ENCODE measurements around the gene PTPRD.

The PTPRD gene

GRCh38 chr9:8329561-8330283 is 2283.1 kb downstream of the PTPRD start:
- DNase-seq (ENCODE audit: low read depth in 2 of 3, low spot score in 1 of 3), result no peak

- no peak for DNase-seq (ENCODE audit: low read depth in 2 of 3, low spot score in 1 of 3)
Observed at GRCh38 chr9:8315211-8315610, 2297.6 kb downstream of the PTPRD start.

GRCh38 chr9:8309258-8309657 is 2303.5 kb downstream of the PTPRD start:
- DNase-seq (ENCODE audit: low read depth in 2 of 3, low spot score in 1 of 3), result no peak

DNA sequence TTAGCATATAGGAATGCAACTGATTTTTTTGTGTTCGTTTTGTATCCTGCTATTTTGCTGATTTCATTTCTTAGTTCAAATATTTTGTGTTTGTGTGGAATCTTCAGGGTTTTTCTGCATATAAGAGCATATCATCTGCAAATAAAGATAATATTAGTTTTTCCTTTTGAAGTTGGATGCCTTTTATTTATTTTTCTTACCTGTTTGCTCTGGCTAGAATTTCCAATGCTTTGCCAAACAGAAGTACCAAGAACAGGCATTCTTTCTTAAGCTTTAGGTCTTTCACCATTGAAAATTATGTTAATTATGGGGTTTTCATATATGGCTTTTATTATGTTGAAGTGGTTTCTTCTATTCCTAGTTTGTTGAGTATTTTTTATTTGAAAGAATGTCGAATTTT is 2308.1 kb downstream of the PTPRD start:
- no peak for DNase-seq (ENCODE audit: low read depth in 2 of 3, low spot score in 1 of 3)

- no peak for DNase-seq (ENCODE audit: low read depth in 2 of 3, low spot score in 1 of 3)
Observed at GRCh38 chr9:8301296-8301695, 2311.5 kb downstream of the PTPRD start.

- DNase-seq (ENCODE audit: low read depth in 2 of 3, low spot score in 1 of 3), result no peak
Observed at GRCh38 chr9:8297047-8297446, 2315.8 kb downstream of the PTPRD start.

GRCh38 chr9:8292657-8293056 is 2320.1 kb downstream of the PTPRD start:
- DNase-seq (ENCODE audit: low read depth in 2 of 3, low spot score in 1 of 3), result no peak

- no peak for DNase-seq (ENCODE audit: low read depth in 2 of 3, low spot score in 1 of 3)
Observed at GRCh38 chr9:8289681-8290080, 2323.1 kb downstream of the PTPRD start.

DNA sequence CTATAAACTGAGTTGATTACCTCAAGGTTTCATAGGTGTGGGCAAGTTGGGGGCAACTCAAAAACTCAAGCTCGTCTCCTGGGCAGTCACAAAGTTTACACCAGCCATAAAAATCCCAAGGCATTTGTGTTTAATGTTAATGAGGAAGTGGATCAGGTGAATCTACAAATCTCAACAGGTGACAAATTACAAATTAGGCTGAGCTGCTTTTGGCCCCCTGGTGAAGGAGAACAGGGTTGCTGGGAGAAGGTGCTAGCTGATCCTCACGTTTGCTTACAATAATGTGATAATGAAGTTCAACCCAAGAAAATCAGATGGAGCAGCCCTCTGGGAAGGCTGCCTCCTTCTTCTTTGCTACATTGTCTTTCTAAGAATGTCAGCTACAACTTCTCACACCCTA is 2324.8 kb downstream of the PTPRD start:
- DNase-seq (ENCODE audit: low read depth in 2 of 3, low spot score in 1 of 3), result no peak

- no peak for DNase-seq (ENCODE audit: low read depth in 2 of 3, low spot score in 1 of 3)
Observed at GRCh38 chr9:8287501-8287900, 2325.3 kb downstream of the PTPRD start.

GRCh38 chr9:8284884-8285283 is 2327.9 kb downstream of the PTPRD start:
- no peak for DNase-seq (ENCODE audit: low read depth in 2 of 3, low spot score in 1 of 3)

- no peak for DNase-seq (ENCODE audit: low read depth in 2 of 3, low spot score in 1 of 3)
Observed at GRCh38 chr9:8282535-8282934, 2330.3 kb downstream of the PTPRD start.

DNA sequence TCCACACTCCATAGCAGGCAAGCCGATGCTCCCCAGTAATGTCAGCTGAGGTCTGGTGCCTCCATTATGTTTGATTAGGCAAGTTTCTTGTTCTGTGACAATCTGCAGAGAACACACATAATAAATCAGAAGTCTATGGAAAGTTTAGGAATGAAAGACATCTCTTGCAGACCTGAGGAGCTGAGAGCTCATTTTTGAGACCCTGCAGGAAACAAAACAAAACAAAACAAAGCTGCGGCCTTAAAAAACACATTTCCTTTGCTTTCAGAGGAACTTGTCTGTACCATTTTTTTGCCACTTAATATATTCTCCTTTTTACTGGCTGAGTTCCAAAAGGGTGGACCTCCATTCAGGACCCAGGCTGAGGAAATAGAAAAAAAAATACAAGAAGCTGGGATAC is 2332.0 kb downstream of the PTPRD start:
- DNase-seq (ENCODE audit: low read depth in 2 of 3, low spot score in 1 of 3), result no peak

DNA sequence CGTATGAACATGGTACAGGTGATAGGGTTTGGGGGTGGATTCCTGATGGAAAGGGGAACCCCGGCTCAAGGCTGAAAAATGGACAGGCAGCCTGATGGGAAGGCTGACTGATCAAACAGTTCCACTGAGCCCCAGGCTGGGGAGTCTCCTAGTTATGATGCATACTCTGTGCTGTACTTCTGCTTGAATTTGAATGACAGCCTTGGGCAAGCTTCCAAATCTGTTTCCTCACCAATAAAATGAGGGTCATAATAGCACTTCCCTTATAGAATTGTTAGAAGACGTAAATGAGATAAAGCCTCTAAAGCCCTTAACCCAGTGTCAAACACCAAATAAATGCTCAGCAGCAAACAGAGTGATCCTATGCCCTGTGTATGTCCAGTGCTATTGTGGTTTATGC is 2334.8 kb downstream of the PTPRD start:
- no peak for DNase-seq (ENCODE audit: low read depth in 2 of 3, low spot score in 1 of 3)

- DNase-seq (ENCODE audit: low read depth in 2 of 3, low spot score in 1 of 3), result no peak
Observed at GRCh38 chr9:8270235-8270634, 2342.6 kb downstream of the PTPRD start.

GRCh38 chr9:8268881-8269280 is 2343.9 kb downstream of the PTPRD start:
- no peak for DNase-seq (ENCODE audit: low read depth in 2 of 3, low spot score in 1 of 3)

DNA sequence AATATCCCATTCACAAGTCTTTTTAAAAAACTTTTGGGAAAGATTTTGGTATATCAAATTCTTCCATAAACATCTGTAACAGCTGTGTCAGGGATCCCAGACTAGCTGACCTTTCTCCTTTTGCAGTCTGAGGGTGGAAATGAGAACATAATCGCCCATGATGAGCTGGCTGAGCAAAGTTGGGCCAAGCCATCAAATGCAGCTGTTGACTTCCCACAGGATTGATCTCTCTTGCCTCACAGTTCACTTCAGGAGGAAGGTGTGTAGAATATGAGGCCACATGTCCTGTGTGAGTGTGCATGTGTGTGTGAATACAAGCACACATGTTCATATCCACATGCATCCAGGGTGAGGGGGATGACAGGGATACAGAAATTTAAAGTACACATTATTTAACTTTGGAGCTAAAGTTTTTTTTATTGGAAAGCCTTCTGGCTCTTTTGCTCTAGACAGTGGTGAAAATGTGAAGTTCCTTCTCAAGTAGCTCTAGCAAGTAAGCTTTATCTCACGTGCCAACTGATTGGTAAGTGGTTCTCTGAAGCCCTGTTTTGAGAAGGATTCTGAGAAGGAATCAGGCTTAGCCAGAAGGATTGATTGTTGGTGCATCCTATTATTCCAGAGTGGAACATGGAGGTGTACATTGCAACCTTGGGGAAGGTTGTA is 2344.5 kb downstream of the PTPRD start:
- DNase-seq (ENCODE audit: low read depth in 2 of 3, low spot score in 1 of 3), result no peak

DNA sequence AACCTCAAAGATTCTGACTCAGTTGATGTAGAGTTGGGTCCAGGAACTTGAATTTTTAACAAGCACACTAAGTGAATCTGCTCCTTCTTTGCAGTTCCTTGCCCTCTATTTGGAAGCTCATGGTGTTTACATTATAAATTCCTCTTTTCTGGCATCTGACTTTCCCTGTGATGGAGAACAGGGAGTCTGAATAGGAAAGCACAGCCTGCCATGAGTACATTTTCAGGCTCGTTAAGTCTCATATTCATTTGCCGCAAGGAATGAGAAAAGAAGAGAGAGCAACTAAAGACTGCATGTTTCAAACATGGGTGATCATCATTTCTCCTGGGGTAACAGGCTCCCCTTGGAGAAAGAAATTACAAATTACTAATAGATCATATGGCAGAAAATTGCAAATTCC is 2345.2 kb downstream of the PTPRD start:
- DNase-seq (ENCODE audit: low read depth in 2 of 3, low spot score in 1 of 3), result no peak

DNA sequence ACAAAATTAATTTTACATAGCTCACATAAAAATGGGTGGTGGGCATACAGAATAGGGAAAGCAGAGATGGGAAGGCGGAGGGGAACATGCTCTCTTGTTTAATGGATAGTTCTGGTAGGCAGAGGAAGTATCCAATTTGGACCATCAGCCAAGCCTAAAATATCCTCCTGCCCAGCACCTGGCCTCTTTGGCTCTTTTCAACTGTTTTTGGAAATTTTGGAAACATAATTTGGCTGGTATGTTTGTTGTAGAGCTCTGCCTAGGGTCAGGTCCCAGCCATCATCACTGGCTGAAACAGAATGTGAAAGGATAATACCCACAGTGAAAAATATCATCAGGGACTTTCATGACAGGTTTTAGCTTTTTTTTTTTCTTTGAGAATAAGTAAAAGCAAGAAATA is 2345.9 kb downstream of the PTPRD start:
- DNase-seq (ENCODE audit: low read depth in 2 of 3, low spot score in 1 of 3), result no peak

DNA sequence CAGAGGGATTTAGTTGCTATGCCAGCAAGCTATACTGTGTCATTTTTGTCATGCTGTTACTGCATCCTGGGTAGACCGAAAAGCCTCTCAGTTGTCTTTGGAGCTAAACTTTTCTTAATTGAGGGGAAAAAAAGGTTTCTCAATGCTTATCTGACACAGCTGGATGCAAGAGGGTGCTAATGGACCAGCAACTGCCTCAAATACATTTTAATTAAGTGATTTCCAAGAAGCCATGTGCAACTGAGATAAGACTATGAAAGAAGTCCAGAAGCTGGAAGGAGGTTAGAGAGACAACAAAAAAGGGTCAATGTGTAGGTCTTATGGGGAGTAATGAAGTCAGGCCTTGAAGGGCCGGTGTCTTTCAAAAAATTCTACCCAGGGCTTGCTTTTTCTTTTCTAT is 2347.5 kb downstream of the PTPRD start:
- no peak for DNase-seq (ENCODE audit: low read depth in 2 of 3, low spot score in 1 of 3)
